Lung microvascular endothelial cell (primary cell): ENCODE measurements around the gene ARHGEF17. TPM values are rescaled to one million over a fixed set of nuclear protein-coding genes. Genes with fewer than 3 reads are reported as not detected.

Source experiments
- DNase-seq, 2 donors: peaks; one replicate each; pipeline versions ENCODE4 v3.0.0 to v3.0.0-alpha.2; 2010; ENCODE audit warnings: low read depth in 2 of 2
- total RNA-seq: library from RNA; depleted of rRNA; stranded (reverse); fragments of >200 nt; gene quantifications from 2 replicates; pipeline ENCODE4 v1.2.1, GENCODE V29; 2014

Gene ARHGEF17
- total RNA-seq, 1 donor from 2014 or later, result 28.0 TPM

DNA sequence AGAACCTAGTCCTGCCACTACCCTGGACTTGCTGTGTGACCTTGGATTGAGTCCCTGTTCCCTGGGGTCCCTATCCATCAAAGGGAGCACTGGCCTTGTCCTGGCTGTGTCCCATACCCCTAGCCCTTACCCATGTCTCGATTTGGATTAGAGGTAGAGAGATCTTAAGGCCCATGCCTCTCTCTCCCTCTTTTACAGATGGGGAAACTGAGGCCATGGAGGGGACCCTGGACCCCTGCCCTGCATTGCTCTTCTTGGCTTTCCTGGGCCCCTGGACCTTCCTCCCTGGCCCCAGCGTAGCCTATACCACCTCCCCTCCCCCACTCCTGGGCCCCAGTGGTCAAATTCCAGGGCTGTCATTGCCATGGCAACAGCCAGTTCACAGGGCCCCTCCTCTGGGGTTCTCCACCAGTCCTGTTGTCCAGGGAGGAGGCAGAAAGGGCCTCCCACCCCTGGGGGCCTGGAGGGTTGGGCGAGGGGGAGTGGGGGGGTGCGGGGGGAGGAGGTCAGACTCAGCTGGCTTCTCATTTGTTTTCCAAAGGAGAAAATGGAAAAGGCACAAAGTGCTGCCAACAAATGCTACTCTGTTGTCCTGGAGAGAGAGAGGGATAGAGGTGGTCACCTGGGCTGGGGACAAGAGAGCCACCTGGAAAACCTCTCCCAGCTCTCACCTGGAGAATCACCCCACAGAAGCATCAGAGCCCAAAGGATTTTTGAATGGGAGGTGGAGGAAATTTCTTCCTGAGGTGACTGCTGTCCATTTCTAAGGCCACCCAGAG is 23.3 kb downstream of the ARHGEF17 start:
- DNase-seq, result peak in 1 of 2 donors; percentile 72

- DNase-seq, result no peak
Measured at GRCh38 chr11:73333173-73333572, 25.1 kb downstream of the ARHGEF17 start.

DNA sequence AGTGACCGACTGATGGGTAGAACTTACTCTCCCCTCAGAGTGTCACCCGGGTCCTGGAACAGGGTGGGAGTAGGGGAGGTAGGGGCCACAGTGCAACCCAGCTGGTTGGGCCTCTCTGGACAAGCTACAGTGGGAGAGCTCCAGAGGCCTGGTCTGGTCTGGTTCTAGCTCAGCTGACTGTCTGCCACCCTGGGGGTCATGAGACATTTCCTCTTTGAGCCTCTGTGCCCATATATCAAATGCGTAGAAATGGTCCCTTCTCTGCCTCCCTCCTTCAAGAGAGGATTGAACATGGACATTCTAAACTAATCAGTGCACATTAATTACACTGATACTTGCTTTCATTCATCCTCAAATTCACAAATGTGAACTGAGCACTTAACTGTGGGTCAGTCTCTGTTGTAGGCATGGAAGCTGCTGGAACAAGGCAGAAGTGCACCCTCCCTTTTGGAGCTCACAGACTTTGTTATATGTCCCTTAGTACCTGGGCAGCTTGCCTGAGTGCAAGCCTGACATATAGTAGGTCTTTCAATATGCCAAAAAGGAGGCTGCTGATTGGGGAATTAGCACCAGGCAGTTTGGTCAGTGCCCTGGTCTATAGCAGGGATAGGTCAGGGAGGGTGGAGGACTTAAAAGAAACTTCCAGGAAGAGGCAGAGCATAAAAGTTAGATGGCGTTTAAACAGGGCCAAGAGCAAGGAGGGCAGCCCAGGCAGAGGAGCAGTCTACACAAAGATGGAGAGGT is 25.7 kb downstream of the ARHGEF17 start:
- peak in 1 of 2 donors; percentile 51 for DNase-seq

GRCh38 chr11:73334384-73335203 is 26.5 kb downstream of the ARHGEF17 start:
- DNase-seq, result peak; percentile 91 to 94

DNA sequence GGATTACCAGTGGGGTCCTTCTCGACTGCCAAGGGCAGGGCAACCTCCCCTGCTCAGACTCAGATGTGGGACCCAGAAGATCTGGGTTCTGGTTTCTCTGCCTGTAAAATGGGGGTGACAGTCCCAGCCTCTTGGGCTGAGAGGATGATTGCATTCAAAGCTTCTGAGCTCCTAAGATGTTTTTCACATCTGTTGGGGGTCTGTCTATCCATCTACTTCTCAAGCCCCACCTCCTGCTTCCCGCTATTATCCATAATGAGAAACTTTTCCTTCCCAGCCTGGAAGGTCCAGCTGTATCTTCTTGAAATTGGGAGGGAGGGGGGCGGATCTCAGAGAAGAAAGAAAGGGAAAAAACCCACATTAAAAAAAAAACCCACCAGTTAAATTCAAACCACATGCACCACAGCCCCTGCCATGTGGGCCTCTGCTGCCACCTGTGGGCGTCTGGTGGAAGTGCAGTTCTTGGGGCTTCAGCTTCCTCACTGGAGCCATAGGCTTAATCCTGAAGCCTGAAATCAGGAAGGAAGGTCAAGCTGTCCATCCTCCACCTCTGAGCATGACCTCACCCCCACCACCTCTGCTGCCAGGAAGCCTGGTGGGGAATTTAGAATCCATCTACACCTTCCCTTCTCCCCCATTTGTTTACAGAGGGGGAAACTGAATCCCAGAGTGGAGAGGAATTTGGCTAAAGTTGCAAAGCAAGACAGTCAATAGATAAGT is 27.3 kb downstream of the ARHGEF17 start:
- peak; percentile 85 to 88 for DNase-seq

DNA sequence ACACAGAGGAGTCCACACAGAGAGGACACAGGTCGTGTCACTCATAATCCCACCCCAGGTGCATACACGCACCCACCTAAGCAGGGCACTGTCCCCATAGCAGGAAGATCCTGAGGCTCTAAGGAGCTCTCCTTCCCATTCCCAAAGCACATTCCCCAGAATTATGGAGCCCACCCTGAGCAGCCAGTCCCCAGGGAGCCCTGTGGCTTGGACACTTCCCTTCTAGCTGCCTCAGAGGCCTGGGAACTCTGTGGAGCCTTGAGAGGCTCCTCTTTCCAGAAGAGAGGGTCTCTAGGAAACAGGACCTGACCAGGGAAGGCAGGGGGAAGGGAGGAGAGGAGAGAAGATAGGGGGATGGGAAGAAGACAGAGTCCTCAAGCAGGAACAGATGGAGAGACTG is 29.8 kb downstream of the ARHGEF17 start:
- no peak for DNase-seq

DNA sequence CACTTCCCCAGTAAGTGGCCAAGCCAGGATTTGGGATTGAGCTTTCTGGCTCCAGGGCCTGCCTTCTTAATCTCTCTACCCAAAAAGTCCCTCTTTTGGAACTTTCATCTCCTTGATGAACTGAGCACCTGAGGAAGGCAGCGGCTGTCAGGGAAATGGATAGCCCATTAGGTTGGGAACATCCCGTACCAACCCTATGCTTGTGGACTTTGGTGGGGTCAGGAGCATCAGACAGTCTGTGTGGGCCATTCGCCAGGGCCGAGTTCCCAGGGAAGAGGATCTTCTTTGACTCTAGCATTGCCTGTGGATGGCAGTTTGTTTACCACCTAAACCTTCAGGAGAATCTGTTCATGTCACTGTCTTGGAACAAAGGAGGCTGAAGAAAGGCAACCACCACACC is 30.2 kb downstream of the ARHGEF17 start:
- no peak for DNase-seq

DNA sequence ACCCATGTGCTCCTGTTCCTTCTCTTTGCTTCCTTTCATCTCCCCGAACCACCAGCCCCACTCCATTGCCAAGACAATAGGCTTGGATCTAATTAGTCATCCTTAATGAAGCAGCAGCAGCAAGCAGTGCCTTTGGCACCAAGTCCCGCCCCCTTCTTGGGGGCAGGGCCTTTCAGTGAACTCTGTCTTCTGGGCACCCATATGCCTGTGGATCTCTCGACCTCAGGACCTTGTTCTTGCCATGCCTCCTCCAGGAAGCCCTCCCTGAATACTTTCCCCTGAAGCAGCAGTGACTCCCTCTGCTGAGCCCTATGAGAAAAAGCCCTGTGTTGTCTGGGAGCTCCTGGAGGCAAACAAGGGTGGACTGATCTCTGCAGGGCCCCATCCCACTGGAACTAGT is 32.1 kb downstream of the ARHGEF17 start:
- no peak for DNase-seq

- peak in 1 of 2 donors; percentile 47 for DNase-seq
Measured at GRCh38 chr11:73342633-73343032, 34.6 kb downstream of the ARHGEF17 start.

DNA sequence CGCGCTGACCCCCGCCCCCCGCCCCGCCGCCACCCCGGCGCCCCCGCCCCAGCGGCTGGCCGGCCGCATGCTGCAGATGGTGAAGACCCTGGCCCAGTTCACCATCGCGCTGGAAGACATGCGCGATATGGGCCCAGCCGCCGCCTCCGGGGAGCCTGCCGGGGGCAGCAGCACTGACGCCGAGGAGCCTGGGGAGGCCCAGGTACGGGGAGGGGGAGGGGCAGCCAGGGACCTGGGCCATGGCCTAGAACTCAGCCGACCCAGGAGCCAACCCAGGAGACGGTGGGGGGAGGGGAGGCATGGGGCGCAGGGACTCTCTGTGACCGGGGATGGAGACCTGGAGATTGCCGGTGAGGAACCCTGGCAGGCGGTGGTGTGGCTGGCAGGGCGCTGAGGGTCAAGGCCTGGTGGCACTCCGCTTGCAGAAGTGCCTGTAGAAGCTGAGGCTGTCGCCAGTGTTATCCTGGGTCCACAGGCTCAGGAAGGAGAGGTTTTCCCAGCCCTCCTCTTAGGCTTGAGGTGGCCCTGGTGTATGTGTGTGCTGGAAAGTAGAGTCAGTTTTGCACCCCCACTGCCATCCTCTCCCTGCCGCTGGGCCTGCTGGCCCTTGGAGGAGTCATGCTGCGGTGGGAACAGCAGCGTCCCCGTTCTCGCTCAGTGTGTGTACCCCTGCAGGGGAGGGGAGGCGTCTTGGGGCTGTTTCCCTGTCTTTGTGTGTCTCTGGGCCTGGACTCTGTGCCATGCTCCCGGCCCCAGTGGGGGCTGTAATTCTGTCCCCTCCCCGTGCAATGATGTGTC is 35.2 kb downstream of the ARHGEF17 start:
- no peak for DNase-seq

- DNase-seq, result peak; percentile 36 to 77
Measured at GRCh38 chr11:73344191-73344607, 36.1 kb downstream of the ARHGEF17 start.

DNA sequence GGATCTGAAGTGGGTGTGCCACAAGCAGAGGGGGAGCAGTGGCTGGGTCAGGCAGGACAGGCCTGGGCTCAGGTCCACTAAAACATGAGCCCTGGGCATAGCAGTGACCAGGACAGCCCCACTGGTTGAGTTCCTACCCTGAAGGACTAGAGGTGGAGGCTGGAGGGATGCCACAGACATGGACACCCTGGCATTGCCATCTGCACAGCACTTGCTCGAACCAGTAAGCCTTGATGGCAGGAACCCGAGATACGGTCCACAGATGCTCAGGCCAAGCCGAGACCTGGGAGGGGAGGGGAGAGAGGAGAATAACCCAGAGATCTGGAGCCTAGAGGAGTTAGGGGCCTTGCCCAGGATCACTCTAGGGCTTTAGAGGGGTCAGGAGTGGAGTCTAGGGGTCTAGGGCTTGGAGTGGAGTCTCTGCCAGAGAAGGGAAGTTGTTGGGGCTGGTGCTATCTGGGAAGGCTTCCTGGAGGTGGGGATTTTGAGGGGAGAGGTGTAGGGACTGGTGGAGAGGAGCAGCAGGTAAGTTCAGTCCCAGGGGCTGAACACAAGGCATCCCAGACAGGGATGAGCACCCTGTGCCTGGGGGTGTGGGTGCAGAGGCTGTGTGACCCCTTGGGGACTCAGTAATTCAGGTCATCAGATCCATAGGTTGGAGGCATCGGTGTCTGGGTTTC is 37.5 kb downstream of the ARHGEF17 start:
- DNase-seq, result no peak

DNA sequence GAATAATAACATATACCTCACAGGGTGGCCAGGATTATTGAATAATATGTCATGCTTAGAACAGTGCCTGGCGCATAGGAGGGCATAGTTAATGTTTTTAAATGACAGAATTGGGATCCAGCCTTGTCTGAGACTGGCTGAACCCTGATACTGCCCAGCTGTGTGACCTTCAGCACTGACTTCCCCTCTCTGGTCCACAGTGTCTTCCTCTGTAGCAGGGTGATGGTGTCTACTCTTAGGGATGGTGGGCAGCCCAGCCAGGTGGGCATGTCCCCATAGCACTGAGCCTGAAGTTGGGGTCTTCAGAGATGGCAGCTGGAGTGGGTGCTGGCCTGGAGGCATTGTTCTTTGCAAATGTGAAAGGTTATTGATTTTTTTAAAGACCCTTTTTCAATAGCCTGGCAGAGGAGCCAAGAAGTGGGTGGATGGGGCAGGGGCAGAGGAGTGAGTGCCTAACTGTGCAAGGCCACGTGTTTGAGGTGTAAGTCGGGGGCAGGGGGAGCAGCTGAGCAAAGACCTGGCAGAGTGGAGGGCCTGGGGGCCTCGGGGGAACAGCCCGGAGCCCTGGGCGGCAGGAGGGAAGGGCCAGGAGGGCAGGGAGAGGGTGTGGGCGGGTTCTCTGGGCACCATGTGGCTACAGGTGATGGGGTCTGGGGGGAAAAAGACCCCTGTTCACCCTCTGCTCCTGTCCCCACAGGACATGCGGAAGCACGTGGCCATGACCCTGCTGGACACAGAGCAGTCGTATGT is 38.3 kb downstream of the ARHGEF17 start:
- no peak for DNase-seq

DNA sequence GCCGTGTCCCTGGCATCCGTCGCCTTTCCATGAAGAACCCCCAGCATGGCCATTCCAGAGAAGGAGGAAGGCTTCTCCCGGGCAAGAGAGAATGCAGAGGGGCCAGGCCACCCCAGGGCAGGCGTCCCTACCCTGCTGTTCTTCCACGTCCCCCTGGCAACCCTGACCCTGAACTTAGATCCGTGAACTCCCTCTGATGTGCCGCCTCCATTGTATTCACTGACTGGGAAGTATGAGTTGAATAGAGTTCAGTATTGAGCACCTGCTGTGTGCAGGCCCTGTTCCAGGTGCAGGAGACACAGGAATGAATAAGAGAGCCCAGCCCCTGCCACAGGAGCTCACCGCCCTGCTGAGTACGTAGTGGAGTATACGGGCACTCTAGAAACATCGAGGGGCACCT is 39.0 kb downstream of the ARHGEF17 start:
- DNase-seq, result no peak

DNA sequence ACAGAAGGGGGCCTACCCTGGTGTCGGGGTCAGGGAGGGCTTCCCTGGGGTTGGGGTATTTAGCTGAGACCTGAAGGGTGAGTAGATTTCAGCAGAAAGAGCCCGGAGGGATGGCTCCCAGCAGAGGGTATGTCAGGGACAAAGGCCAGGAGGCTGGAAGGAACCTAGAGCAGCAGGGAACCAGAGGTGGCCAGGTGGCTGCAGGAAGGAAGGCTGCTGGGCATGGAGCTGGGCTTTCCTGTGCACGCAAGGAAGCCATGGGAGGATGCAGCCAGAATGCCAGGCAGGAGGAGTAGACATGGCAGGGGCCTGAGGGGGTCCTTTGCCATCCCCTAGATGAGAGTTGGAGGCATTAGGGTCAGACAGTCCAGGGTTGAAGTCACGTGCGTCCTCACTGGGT is 40.8 kb downstream of the ARHGEF17 start:
- no peak for DNase-seq

DNA sequence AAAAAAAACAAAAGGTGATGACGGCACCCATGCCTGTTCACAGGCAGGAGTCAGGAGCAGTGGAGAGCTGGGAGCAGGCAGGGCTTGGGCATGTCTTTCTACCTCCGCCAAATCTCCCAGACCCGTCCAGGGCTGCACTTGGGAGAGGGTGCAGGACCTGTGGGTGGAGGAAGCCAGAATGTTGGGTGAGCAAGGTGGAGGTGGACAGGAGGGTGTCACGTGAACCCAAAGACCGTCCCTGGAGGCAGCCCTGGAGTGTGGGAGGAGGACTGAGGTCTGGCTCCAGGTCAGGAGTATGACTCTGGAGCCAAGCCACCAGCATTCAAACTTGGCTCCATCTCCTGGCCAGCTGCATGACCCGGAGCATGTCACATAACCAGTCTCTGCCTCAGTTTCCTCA is 41.6 kb downstream of the ARHGEF17 start:
- DNase-seq, result no peak

DNA sequence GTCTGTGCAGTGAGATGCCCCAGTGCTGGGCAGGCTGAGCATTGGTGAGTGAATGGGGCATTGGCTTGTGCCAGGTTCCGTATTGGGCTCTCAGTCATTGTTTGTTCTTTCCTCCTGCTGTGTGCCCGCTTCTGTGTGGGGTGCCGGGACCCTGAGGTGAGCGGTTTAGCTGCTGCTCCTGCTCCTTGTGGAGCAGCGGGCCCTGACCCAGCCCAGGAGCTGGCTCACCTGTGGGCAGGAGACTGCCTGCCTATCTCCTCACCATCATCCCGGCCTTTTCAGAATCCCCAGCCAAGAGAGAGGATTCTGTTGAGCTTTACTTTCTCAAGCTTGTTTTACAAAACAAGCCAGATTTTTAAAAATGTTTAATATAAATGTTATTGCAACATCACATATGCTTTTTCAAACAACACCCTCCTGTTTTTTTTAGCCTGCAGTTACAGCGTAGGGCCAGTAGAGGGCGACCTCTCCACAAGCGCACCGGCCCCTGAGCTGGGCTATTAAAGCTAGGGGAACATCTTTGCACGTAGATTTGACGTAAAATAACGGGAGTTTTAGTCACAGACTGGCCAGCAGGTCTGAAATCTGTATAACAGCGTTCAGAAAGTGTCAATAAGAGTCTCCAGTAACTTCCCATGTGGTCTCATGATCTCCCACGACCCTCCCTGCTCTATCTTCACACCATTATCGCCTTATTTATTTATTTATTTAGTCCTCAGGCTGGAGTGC is 43.0 kb downstream of the ARHGEF17 start:
- peak; percentile 77 to 84 for DNase-seq

GRCh38 chr11:73353422-73353821 is 45.3 kb downstream of the ARHGEF17 start:
- no peak for DNase-seq

DNA sequence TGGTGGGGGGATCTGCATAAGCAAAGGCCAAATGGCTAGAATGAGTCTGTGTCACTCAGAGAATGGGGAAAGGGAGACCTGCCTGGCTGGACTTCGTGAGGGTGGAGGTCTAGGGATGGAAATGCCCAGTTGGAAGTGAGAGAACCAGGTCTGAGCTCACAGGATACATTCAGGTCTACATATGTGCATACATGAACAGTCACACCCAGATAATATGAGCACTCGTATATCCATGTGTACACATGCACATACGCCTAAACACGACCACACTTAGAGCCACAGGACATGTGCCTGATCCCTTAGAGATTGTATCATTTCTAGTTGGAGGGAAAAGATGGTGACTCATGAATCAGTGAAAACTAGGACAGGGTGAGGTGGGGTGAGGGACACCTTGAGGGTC is 47.0 kb downstream of the ARHGEF17 start:
- no peak for DNase-seq
